Upper lobe of left lung (tissue), 4 donors: ENCODE data around the gene CDKAL1.

Source experiments
- CTCF ChIP-seq, 6 experiments: fragments of 450-650 bp in 4 of 6; fragments of 200-600 bp in 2 of 6; sonication (generic) in 2 of 6; IDR thresholded peaks; one replicate each; pipeline ENCODE4 v1.5.1; 2016 to 2019; ENCODE audit warnings: antibody characterized with exemption in 6 of 6
- EP300 ChIP-seq, 4 donors: sonication (generic); formaldehyde crosslinking; IDR thresholded peaks; one replicate each; pipeline ENCODE4 v1.5.1; 2017; ENCODE audit warnings: antibody characterized with exemption in 4 of 4, control low read depth in 2 of 4
- POLR2A ChIP-seq, 4 donors: fragments of 450-650 bp; IDR thresholded peaks; one replicate each; pipeline ENCODE4 v1.5.1; 2016 to 2017; ENCODE audit warnings: antibody characterized with exemption in 4 of 4, mild to moderate bottlenecking in 2 of 4
- POLR2AphosphoS5 ChIP-seq, 2 donors: sonication (generic); formaldehyde crosslinking; IDR thresholded peaks; one replicate each; pipeline ENCODE4 v1.5.1; 2017; ENCODE audit warnings: antibody characterized with exemption in 2 of 2

GRCh38 chr6:20566109-20566508, 31.9 kb downstream of the CDKAL1 start:
- no peak for TF ChIP-seq CTCF (IDR thresholded peaks at IDR 0.05)
- no peak for TF ChIP-seq EP300 (IDR thresholded peaks at IDR 0.05)
- no peak for TF ChIP-seq POLR2A (IDR thresholded peaks at IDR 0.05)
- no peak for TF ChIP-seq POLR2AphosphoS5 (IDR thresholded peaks at IDR 0.05)
